Measurements from ENCODE around the gene GATD1. TPM values are rescaled to one million over a fixed set of nuclear protein-coding genes. Genes with fewer than 3 reads are reported as not detected.

Gene GATD1
- total RNA-seq, 4 donors from 2014 or later, result 30.9 to 52.4 (median 39.8) TPM

GRCh38 chr11:786235-787083 lies 9.2 kb upstream of the GATD1 start:
- intact Hi-C loops (cut with DNase I; ENCODE audit: low total_unique reads), result no loop called here
- WGBS, 2 donors, result 79 to 83% methylated on average over 20 to 23 of the region's 24 CpGs
- DNase-seq (ENCODE audit: low spot score in 2 of 2), result no peak
- no peak overlapping the region for H3K4me3 ChIP-seq (ENCODE audit: low read depth, poor library complexity, severe bottlenecking)
- no peak for TF ChIP-seq POLR2A (IDR thresholded peaks at IDR 0.05)
- no peak for TF ChIP-seq CTCF (IDR thresholded peaks at IDR 0.05)

DNA sequence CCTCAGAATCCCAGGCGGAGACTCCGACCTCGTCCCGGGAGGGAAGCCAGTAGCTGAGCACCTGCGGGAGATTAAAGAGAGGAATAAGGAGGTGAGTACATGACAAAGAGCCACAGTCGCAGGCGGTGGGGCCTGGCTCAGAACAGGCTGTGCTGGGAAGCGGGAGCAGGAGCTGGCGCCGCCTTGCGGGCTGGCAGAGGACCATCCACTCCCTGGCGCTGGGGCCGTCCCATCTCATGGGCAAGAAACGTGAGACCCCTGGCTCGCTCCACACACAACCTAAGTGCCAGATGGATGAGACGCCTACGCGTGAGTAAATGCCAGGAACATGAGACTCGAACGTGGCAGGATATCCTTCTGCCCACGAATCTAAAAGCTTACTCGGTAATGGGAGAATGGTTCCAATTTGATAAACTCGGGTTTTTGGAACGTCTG lies 6.3 kb upstream of the GATD1 start:
- intact Hi-C loops (cut with DNase I; ENCODE audit: low total_unique reads), result no loop called here
- peak in 1 of 2 donors; percentile 94 for DNase-seq (ENCODE audit: low spot score in 2 of 2)
- no peak overlapping the region for H3K4me3 ChIP-seq (ENCODE audit: low read depth, poor library complexity, severe bottlenecking)
- 23 to 32% methylated on average over 24 of the region's 24 CpGs for WGBS, 2 donors
- TF ChIP-seq POLR2A (IDR thresholded peaks at IDR 0.05) (no peak), CTCF (IDR thresholded peaks at IDR 0.05) (no peak)

DNA sequence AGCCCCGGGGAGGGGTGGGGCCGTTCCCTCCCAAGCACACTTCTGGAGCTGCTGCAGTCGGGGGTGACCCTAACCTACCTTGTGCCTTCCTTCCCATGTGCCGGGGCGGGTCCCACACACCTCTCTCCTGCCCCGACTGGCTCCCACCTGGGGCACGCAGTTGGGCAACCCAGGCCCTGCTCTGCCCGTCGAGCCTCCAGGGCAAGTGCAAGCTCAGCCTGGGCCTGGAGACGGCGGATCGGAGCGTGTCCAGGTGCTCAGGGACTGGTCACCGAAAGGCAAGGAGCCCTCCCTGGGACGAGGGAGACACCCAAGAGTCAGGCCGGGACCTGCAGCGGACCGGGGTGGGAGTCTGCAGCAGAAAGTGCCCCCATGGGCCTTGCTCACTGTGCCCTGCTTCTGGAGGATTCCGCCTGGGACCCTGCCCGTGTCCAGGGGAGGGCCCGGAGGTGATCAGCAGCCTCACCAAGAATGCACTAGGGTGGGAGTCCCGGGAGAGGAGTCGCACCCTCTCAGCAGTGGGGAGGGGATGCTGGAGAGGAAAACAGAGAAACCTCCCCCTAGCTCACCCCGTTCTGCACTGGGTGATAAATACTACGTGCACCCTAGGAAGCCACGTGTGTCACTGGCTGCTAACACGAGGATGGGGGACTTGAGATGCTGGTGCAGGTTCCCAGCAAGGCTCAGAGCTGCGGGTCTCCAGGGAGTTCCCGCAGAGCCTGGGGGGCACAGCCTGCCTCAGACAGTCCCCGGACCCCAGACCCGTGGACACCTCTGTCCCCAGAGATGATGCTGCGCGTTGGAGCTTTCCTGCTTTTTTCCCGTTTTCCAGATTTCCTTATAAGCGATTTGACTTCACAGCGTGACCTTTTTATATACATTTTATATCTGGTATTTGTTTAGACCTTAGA lies 5.2 kb upstream of the GATD1 start:
- TF ChIP-seq CTCF (IDR thresholded peaks at IDR 0.05), result no peak
- DNase-seq (ENCODE audit: low spot score in 2 of 2), result no peak
- intact Hi-C loops (cut with DNase I; ENCODE audit: low total_unique reads), result no loop called here
- H3K4me3 ChIP-seq (ENCODE audit: low read depth, poor library complexity, severe bottlenecking), result no peak overlapping the region
- WGBS, 2 donors, result 75 to 91% methylated on average over 29 to 35 of the region's 36 CpGs

DNA sequence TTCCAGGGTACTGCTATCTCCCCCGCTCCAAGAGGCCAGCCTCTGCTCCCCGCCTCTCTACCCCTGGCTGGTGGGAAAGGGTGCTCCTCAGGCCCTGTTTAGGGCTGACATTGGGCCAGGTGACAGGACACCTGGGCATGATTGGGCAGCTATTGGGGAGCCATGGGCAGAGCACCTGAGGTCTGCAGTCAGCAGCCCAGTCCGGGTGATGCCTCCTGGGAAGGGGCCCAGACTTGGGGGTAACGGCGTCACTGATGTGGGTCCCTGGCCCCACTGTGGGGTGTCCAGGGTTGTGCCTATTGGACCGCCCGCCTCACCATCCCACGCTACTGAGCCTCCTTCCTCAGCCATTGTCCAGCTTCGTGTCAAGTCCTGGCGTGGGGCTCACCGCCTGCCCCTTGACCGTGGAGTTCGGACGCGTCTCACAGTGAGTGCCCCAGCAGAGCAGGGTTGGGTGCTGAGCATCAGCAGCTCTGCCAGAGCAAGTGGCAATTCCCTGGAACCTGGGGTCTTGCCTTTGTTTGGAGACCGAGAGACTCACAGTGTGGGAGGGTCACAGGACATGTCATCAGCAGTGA lies 2.8 kb upstream of the GATD1 start:
- WGBS, 2 donors, result 95 to 96% methylated on average over 16 of the region's 16 CpGs
- intact Hi-C loops (cut with DNase I; ENCODE audit: low total_unique reads), result no loop called here
- no peak for DNase-seq (ENCODE audit: low spot score in 2 of 2)
- no peak for TF ChIP-seq CTCF (IDR thresholded peaks at IDR 0.05)
- H3K4me3 ChIP-seq (ENCODE audit: low read depth, poor library complexity, severe bottlenecking), result no peak overlapping the region

- TF ChIP-seq CTCF (IDR thresholded peaks at IDR 0.05), result no peak
- intact Hi-C loops (cut with DNase I; ENCODE audit: low total_unique reads), result no loop called here
- no peak for DNase-seq (ENCODE audit: low spot score in 2 of 2)
- WGBS, 2 donors, result 89 to 93% methylated on average over 21 to 23 of the region's 23 CpGs
- H3K4me3 ChIP-seq (ENCODE audit: low read depth, poor library complexity, severe bottlenecking), result no peak overlapping the region
These were observed 2.0 kb upstream of the GATD1 start for GRCh38 chr11:778976-779954.
